GM12801 (cell line): ENCODE measurements around the gene CYP2R1.

Source experiments
- TF ChIP-seq, protein P1 (sequence below): IDR thresholded peaks from one replicate; pipeline ENCODE4 v1.5.1; 2011; ENCODE audit warnings: control low read depth; ENCODE audit not compliant: insufficient read length; ENCODE audit errors: extremely low read depth

The CYP2R1 gene

DNA sequence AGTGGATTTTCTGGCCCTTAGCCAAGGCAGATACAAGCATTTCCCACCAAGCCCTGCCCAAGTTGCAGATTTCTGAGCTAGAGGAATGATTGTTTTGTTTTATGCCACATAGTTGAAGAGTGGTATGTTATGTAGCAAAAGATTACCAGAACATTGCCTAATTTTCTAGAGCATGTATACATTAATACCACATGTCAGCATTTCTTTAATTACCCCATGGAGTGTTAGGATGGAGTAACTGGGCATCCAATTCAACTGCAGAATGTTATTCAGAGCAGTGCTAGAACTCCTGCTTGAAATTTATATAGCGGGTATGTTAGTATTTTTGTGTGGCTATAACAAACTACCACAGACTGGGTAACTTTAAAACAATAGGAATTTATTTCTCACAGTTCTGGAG is 24.4 kb upstream of the CYP2R1 start:
- TF ChIP-seq, protein P1, sequence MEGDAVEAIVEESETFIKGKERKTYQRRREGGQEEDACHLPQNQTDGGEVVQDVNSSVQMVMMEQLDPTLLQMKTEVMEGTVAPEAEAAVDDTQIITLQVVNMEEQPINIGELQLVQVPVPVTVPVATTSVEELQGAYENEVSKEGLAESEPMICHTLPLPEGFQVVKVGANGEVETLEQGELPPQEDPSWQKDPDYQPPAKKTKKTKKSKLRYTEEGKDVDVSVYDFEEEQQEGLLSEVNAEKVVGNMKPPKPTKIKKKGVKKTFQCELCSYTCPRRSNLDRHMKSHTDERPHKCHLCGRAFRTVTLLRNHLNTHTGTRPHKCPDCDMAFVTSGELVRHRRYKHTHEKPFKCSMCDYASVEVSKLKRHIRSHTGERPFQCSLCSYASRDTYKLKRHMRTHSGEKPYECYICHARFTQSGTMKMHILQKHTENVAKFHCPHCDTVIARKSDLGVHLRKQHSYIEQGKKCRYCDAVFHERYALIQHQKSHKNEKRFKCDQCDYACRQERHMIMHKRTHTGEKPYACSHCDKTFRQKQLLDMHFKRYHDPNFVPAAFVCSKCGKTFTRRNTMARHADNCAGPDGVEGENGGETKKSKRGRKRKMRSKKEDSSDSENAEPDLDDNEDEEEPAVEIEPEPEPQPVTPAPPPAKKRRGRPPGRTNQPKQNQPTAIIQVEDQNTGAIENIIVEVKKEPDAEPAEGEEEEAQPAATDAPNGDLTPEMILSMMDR = no peak

DNA sequence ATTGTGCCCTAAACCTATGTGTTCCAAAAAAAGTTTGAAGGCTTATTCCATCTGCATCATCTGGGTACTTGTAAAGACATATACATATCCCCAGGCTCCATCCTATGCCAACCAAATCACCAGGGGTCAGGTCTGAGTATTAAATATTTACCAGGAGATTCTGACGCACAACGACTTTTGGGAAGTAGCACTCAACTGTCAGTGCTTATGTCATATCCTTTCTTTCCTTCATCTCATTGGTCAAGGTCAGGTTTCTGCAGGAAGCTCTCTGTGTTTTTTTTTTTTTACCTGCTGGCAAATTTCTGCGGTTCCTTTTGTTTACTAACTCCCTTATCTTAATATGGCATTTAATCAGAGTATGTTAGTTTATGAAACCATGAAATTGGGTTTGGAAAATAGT is 22.5 kb upstream of the CYP2R1 start:
- TF ChIP-seq, protein P1 = no peak

DNA sequence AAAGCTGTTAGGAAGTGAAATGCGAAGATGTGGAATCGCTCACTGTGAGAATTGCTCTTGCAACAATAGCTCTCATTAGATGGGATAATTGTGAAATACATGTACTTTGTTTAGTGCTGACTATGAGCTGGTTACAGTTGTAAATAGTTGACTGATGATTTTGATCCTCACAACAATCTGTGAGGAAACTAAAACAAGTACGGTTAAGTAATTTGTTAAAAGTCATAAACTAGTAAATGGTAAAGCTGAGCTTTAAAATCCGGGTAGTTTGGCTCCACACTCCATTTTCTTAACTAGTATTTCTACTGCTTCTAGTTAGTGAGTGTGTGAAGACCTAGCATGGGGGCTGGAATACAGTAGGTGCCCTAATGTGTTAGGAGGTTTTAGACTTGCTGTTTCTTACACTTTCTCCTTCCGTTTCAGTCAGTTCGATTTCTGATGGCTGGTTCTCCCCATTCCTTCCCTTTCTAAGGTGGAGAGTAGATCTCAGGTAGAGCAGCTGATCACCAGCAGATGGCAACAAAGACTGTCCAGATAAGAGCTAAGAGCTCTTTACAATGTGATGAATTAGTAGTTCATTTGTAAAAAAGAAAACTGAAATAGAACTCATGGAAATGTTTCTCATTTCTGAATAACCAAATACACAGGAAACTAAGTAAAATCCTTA is 16.3 kb upstream of the CYP2R1 start:
- TF ChIP-seq, protein P1 = no peak

DNA sequence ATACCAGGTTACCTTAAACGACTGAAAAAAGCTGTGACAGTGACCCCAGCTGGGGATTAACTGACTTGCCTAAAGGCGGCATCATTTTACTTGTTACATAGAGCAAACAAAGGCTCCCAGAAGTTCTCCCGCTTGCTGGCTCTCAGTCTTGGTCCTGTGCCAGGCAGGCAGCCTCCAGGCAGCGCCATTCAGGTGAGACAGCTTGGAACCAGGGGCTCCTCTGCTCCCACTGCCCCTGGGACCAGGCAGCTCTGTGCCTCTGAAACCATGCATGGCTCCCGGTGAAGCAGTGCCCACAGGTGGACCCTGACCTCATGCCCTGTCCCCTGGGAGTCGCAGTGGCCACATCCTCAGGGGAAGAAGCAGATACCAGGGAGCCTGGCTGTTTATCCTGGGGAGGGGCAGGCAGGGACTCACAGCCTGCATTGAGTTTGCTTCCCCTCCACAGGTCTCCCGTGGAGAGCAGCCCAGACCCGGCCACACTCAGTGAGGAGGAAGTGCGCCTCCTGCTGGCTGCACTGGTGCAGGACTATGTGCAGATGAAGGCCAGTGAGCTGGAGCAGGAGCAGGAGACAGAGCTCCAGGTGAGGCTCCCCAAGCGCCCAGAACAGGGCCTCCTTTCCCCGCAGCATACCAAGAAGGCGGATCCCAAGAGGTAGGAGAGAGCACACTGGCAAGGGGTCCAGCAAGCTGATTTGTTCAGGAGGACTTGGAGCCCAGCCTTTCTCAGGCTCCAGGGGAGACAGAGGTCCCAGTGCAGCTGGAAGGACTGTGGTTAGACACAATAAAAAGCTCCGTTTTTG is 15.6 kb upstream of the CYP2R1 start:
- TF ChIP-seq, protein P1 = no peak

GRCh38 chr11:14906993-14907392 is 15.0 kb upstream of the CYP2R1 start:
- TF ChIP-seq, protein P1 = no peak

GRCh38 chr11:14906578-14906977 is 14.5 kb upstream of the CYP2R1 start:
- TF ChIP-seq, protein P1 = no peak

- TF ChIP-seq, protein P1 = no peak
Observed at GRCh38 chr11:14905104-14906033, 13.3 kb upstream of the CYP2R1 start.
